Gastrocnemius medialis (tissue), 4 donors: Measurements from ENCODE around the gene PTPRM. TPM values are rescaled to one million over a fixed set of nuclear protein-coding genes. Genes with fewer than 3 reads are reported as not detected.

Experiments
- ATAC-seq, 2 donors: fragments of 150-250 bp; one replicate each; pipeline ENCODE4 v1.9.1; 2016
- DNase-seq, 2 donors: peaks; one replicate each; pipeline ENCODE4 v3.0.0-alpha.2; 2019
- H3K27ac ChIP-seq, 4 donors: fragments of 200-600 bp; sonication (generic); 1 replicate in 1 of 4; 2 replicates in 3 of 4; pipeline ENCODE4 v1.5.1; 2016 to 2018; ENCODE audit warnings: mild to moderate bottlenecking in 2 of 4, moderate library complexity in 1 of 4
- H3K27me3 ChIP-seq, 3 donors: fragments of 200-600 bp; sonication (generic) in 2 of 3; 1 replicate in 1 of 3; 2 replicates in 2 of 3; pipeline versions ENCODE4 v1.5.1 to v1.6.0; 2016 to 2019; ENCODE audit warnings: mild to moderate bottlenecking in 1 of 3, moderate library complexity in 1 of 3
- H3K36me3 ChIP-seq, 2 donors: fragments of 200-600 bp; sonication (generic) in 1 of 2; one replicate each; pipeline ENCODE4 v1.5.1; 2017 to 2018
- H3K4me1 ChIP-seq, 2 donors: fragments of 200-600 bp; sonication (generic) in 1 of 2; one replicate each; pipeline ENCODE4 v1.5.1; 2016 to 2017; ENCODE audit warnings: mild to moderate bottlenecking in 2 of 2
- H3K4me3 ChIP-seq, 4 donors: fragments of 200-600 bp; sonication (generic) in 3 of 4; 1 replicate in 1 of 4; 2 replicates in 3 of 4; pipeline ENCODE4 v1.5.1; 2016 to 2019; ENCODE audit warnings: mild to moderate bottlenecking in 2 of 4
- H3K9me3 ChIP-seq, 3 donors: fragments of 200-600 bp; sonication (generic) in 2 of 3; 1 replicate in 1 of 3; 2 replicates in 2 of 3; pipeline ENCODE4 v1.5.1; 2016 to 2019
- POLR2A ChIP-seq, 2 donors: fragments of 450-650 bp; IDR thresholded peaks; one replicate each; pipeline ENCODE4 v1.6.1; 2017; ENCODE audit warnings: antibody characterized with exemption in 2 of 2, mild to moderate bottlenecking in 2 of 2, moderate library complexity in 2 of 2
- in situ Hi-C, 4 donors: fragments of 200-750 bp; cut with MboI; loops; one replicate each; pipeline versions ENCODE4 v1.15.0 to v1.8.0; 2017; ENCODE audit warnings: low sequenced_read_pairs in 4 of 4
- intact Hi-C: fragments of 100-400 bp; cut with DNase I; formaldehyde crosslinking; loops from one replicate; pipeline ENCODE4 v1.15.1; 2023; ENCODE audit warnings: low total_unique reads
- total RNA-seq, 4 donors: library from RNA; depleted of rRNA; stranded (reverse); fragments of >200 nt; gene quantifications; one replicate each; pipeline versions ENCODE4 v1.1.0 to v1.2.3, GENCODE V29; 2016
- TF ChIP-seq, protein P1 (sequence below), 5 experiments: fragments of 450-650 bp in 3 of 5; fragments of 200-600 bp in 2 of 5; sonication (generic) in 2 of 5; IDR thresholded peaks in 4 of 5; conservative IDR thresholded peaks in 1 of 5; 1 replicate in 4 of 5; 2 replicates in 1 of 5; pipeline ENCODE4 v1.5.1; 2016 to 2019; ENCODE audit warnings: antibody characterized with exemption in 5 of 5, mild to moderate bottlenecking in 3 of 5, moderate library complexity in 3 of 5

The PTPRM gene
- total RNA-seq, 4 donors from 2014 or later = 52.6 to 79.3 (median 63.8) TPM

DNA sequence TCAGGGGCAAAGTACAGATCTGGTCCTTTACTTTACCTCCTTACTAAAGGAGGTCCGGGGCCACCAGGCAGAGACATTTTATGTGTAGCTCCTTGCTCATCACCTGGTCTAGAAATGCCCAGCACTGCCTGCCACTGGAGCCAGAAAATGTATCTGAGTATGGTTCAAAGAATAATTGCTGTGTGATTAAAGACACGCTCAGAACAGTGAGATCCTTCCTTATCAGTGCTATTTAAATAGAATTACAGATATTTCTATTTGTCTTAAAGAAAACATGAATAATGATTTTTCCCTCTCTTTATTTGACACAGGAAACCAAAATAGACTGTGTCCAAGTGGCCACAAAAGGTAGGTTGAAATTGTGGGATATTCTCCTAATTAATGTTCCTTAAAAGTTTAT lies 547.4 kb downstream of the PTPRM start:
- Histone ChIP-seq H3K9me3 (no peaks in the 10 kb centered on the region), H3K36me3 (no peaks in the 10 kb centered on the region), H3K4me1 (no peaks in the 10 kb centered on the region), H3K4me3 (no peak overlapping the region), H3K27me3 (no peaks in the 10 kb centered on the region), H3K27ac (no peak overlapping the region)
- no peak for TF ChIP-seq POLR2A (IDR thresholded peaks at IDR 0.05)
- TF ChIP-seq, protein P1, sequence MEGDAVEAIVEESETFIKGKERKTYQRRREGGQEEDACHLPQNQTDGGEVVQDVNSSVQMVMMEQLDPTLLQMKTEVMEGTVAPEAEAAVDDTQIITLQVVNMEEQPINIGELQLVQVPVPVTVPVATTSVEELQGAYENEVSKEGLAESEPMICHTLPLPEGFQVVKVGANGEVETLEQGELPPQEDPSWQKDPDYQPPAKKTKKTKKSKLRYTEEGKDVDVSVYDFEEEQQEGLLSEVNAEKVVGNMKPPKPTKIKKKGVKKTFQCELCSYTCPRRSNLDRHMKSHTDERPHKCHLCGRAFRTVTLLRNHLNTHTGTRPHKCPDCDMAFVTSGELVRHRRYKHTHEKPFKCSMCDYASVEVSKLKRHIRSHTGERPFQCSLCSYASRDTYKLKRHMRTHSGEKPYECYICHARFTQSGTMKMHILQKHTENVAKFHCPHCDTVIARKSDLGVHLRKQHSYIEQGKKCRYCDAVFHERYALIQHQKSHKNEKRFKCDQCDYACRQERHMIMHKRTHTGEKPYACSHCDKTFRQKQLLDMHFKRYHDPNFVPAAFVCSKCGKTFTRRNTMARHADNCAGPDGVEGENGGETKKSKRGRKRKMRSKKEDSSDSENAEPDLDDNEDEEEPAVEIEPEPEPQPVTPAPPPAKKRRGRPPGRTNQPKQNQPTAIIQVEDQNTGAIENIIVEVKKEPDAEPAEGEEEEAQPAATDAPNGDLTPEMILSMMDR (IDR thresholded peaks at IDR 0.05 in 4 of 5, conservative IDR thresholded peaks at IDR 0.05 in 1 of 5) = no peak
- intact Hi-C loops (no loop called here), in situ Hi-C loops (no loop called here)
- no peak for DNase-seq
- no peak for ATAC-seq

- in situ Hi-C loops = no loop called here
- H3K4me3 ChIP-seq = no peak overlapping the region
- no peaks in the 10 kb centered on the region for H3K27me3 ChIP-seq
- TF ChIP-seq, protein P1 (IDR thresholded peaks at IDR 0.05 in 4 of 5, conservative IDR thresholded peaks at IDR 0.05 in 1 of 5) = no peak
- no peak for TF ChIP-seq POLR2A (IDR thresholded peaks at IDR 0.05)
- H3K36me3 ChIP-seq = no peaks in the 10 kb centered on the region
- H3K4me1 ChIP-seq = no peaks in the 10 kb centered on the region
- intact Hi-C loops = no loop called here
- DNase-seq (no peak), ATAC-seq (peak; percentile 51 to 68)
- H3K27ac ChIP-seq = peak overlapping the region; percentile 21 to 39 (median 26)
- H3K9me3 ChIP-seq = no peaks in the 10 kb centered on the region
Observed at GRCh38 chr18:8116341-8117005, 549.4 kb downstream of the PTPRM start.

- in situ Hi-C loops = no loop called here
- no peaks in the 10 kb centered on the region for H3K4me1 ChIP-seq
Observed at GRCh38 chr18:8117006-8117371, 549.9 kb downstream of the PTPRM start.

DNA sequence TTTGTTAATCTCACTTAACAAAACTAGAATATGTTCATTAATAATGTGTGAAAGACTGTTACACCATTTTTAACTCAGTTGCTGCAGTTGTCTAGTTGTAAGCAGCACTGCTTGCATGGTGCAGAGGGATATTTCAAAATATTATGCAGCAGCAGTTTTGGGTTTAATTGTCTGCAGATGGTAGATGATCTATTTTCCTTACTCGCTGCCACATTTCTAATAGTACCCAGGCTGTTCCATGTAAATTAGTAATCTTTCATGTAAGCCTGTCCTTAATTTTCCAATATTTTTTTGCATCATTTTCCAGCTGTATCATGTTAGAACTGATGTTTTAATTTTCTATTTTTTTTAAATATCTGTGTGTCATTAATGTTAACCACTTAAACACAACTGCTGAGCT lies 554.0 kb downstream of the PTPRM start:
- Histone ChIP-seq H3K27me3 (no peaks in the 10 kb centered on the region), H3K4me3 (no peak overlapping the region), H3K27ac (no peak overlapping the region), H3K36me3 (no peaks in the 10 kb centered on the region), H3K4me1 (no peaks in the 10 kb centered on the region), H3K9me3 (no peaks in the 10 kb centered on the region)
- TF ChIP-seq, protein P1 (IDR thresholded peaks at IDR 0.05 in 4 of 5, conservative IDR thresholded peaks at IDR 0.05 in 1 of 5) = no peak
- no peak for TF ChIP-seq POLR2A (IDR thresholded peaks at IDR 0.05)
- no peak for DNase-seq
- no peak for ATAC-seq
- in situ Hi-C loops = no loop called here
- intact Hi-C loops = no loop called here

More at GRCh38 chr18:8117006-8117371, 549.9 kb downstream of the PTPRM start:
- intact Hi-C loops = no loop called here
- Histone ChIP-seq H3K9me3 (no peaks in the 10 kb centered on the region), H3K4me3 (no peak overlapping the region), H3K27me3 (no peaks in the 10 kb centered on the region), H3K36me3 (no peaks in the 10 kb centered on the region), H3K27ac (peak overlapping the region; percentile 21 to 39 (median 26))
- DNase-seq (no peak), ATAC-seq (peak; percentile 34 to 53)
- TF ChIP-seq, protein P1 (IDR thresholded peaks at IDR 0.05 in 4 of 5, conservative IDR thresholded peaks at IDR 0.05 in 1 of 5) = no peak
- TF ChIP-seq POLR2A (IDR thresholded peaks at IDR 0.05) = no peak
